SK-N-SH treated with all-trans-retinoic acid at 6 μM for 48 hours (cell line): ENCODE measurements around the gene KDM6B.

Experiments used
- ATAC-seq: fragments of 200-7000 bp; cut with Tn5 transposase; 3 replicates; pipeline ENCODE4 v1.9.1; 2020; ENCODE audit warnings: mild to moderate bottlenecking, moderate library complexity
- ARNTL ChIP-seq: fragments of 450-650 bp; formaldehyde crosslinking; IDR thresholded peaks from 2 replicates; pipeline ENCODE4 v1.5.0; 2020; ENCODE audit warnings: low read depth, mild to moderate bottlenecking, moderate library complexity, borderline replicate concordance
- BACH2 ChIP-seq: fragments of 250-450 bp; sonication (Bioruptor Pico); IDR thresholded peaks from 2 replicates; pipeline ENCODE4 v1.9.0; 2021; ENCODE audit warnings: mild to moderate bottlenecking, borderline replicate concordance
- CREB5 ChIP-seq: fragments of 250-450 bp; sonication (Bioruptor Pico); IDR thresholded peaks from 2 replicates; pipeline ENCODE4 v1.5.1; 2020; ENCODE audit warnings: low read depth, mild to moderate bottlenecking, moderate library complexity
- CSDC2 ChIP-seq: fragments of 250-450 bp; sonication (Bioruptor Pico); IDR thresholded peaks from 2 replicates; pipeline ENCODE4 v1.5.0; 2020; ENCODE audit warnings: mild to moderate bottlenecking, moderate library complexity
- CSRNP3 ChIP-seq: fragments of 250-450 bp; sonication (Bioruptor Pico); IDR thresholded peaks from 2 replicates; pipeline ENCODE4 v1.5.1; 2021; ENCODE audit warnings: mild to moderate bottlenecking, moderate library complexity
- ESRRG ChIP-seq: fragments of 250-450 bp; sonication (Bioruptor Pico); IDR thresholded peaks from 2 replicates; pipeline ENCODE4 v1.6.1; 2021; ENCODE audit warnings: mild to moderate bottlenecking
- GLIS3 ChIP-seq: fragments of 250-450 bp; sonication (Bioruptor Pico); IDR thresholded peaks from 2 replicates; pipeline ENCODE4 v1.5.0; 2020; ENCODE audit warnings: mild to moderate bottlenecking, moderate library complexity
- ISL1 ChIP-seq: fragments of 250-450 bp; sonication (Bioruptor Pico); IDR thresholded peaks from 2 replicates; pipeline ENCODE4 v2.1.2; 2022; ENCODE audit warnings: mild to moderate bottlenecking, moderate library complexity
- OSR1 ChIP-seq: fragments of 250-450 bp; sonication (Bioruptor Pico); IDR thresholded peaks from 2 replicates; pipeline ENCODE4 v1.8.0; 2022; ENCODE audit warnings: moderate library complexity, mild to moderate bottlenecking, inconsistent platforms
- PATZ1 ChIP-seq: fragments of 250-450 bp; sonication (Bioruptor Pico); IDR thresholded peaks from 2 replicates; pipeline ENCODE4 v1.8.0; 2020; ENCODE audit warnings: mild to moderate bottlenecking, moderate library complexity, borderline replicate concordance
- POU6F1 ChIP-seq: fragments of 250-450 bp; sonication (Bioruptor Pico); IDR thresholded peaks from 2 replicates; pipeline ENCODE4 v1.8.0; 2021; ENCODE audit warnings: low read depth, mild to moderate bottlenecking, moderate library complexity, borderline replicate concordance
- PPARA ChIP-seq: fragments of 250-450 bp; sonication (Bioruptor Pico); IDR thresholded peaks from 2 replicates; pipeline ENCODE4 v1.5.0; 2020; ENCODE audit warnings: mild to moderate bottlenecking, borderline replicate concordance
- RARB ChIP-seq: fragments of 250-450 bp; sonication (Bioruptor Pico); IDR thresholded peaks from 2 replicates; pipeline ENCODE4 v1.8.0; 2021; ENCODE audit warnings: mild to moderate bottlenecking, moderate library complexity
- SNAI2 ChIP-seq: fragments of 250-450 bp; sonication (Bioruptor Pico); IDR thresholded peaks from 2 replicates; pipeline ENCODE4 v1.5.0; 2020; ENCODE audit warnings: mild to moderate bottlenecking, moderate library complexity
- TCF4 ChIP-seq: fragments of 250-450 bp; sonication (Bioruptor Pico); IDR thresholded peaks from 2 replicates; pipeline ENCODE4 v1.8.0; 2021; ENCODE audit warnings: mild to moderate bottlenecking, moderate library complexity, borderline replicate concordance
- TOX ChIP-seq: fragments of 250-450 bp; sonication (Bioruptor Pico); IDR thresholded peaks from 2 replicates; pipeline ENCODE4 v1.8.0; 2021; ENCODE audit warnings: mild to moderate bottlenecking, moderate library complexity, borderline replicate concordance
- TSHZ2 ChIP-seq: fragments of 250-450 bp; sonication (Bioruptor Pico); IDR thresholded peaks from 2 replicates; pipeline ENCODE4 v1.5.0; 2020; ENCODE audit warnings: mild to moderate bottlenecking, moderate library complexity
- ZC3H10 ChIP-seq: fragments of 250-450 bp; sonication (Bioruptor Pico); IDR thresholded peaks from 2 replicates; pipeline ENCODE4 v1.5.1; 2021; ENCODE audit warnings: mild to moderate bottlenecking, moderate library complexity
- ZFP3 ChIP-seq: fragments of 250-450 bp; sonication (Bioruptor Pico); IDR thresholded peaks from 2 replicates; pipeline ENCODE4 v1.5.0; 2020; ENCODE audit warnings: mild to moderate bottlenecking, moderate library complexity
- ZFP30 ChIP-seq: fragments of 450-650 bp; formaldehyde crosslinking; IDR thresholded peaks from 2 replicates; pipeline ENCODE4 v1.5.0; 2022; ENCODE audit warnings: mild to moderate bottlenecking, moderate library complexity
- ZNF565 ChIP-seq: fragments of 450-650 bp; formaldehyde crosslinking; conservative IDR thresholded peaks from 2 replicates; pipeline ENCODE4 v1.5.0; 2020; ENCODE audit warnings: low read depth, mild to moderate bottlenecking, moderate library complexity

Gene KDM6B

GRCh38 chr17:7833011-7833794 is 814 bp upstream of the KDM6B start:
- no peak for ATAC-seq
- no peak for TF ChIP-seq BACH2 (CRISPR knock-in tag)
- TF ChIP-seq TCF4 = no peak
- no peak for TF ChIP-seq PPARA (CRISPR knock-in tag)
- no peak for TF ChIP-seq ISL1 (CRISPR knock-in tag)
- TF ChIP-seq ZNF565 (CRISPR knock-in tag) = no peak
- no peak for TF ChIP-seq ZC3H10 (CRISPR knock-in tag)
- no peak for TF ChIP-seq ESRRG (CRISPR knock-in tag)
- no peak for TF ChIP-seq TOX
- TF ChIP-seq OSR1 (CRISPR knock-in tag) = no peak
- no peak for TF ChIP-seq TSHZ2 (CRISPR knock-in tag)
- no peak for TF ChIP-seq CSDC2 (CRISPR knock-in tag)

GRCh38 chr17:7834542-7834956 is 532 bp downstream of the KDM6B start:
- TF ChIP-seq BACH2 (CRISPR knock-in tag) = no peak
- TF ChIP-seq GLIS3 (CRISPR knock-in tag) = no peak
- no peak for TF ChIP-seq POU6F1 (CRISPR knock-in tag)
- TF ChIP-seq RARB (CRISPR knock-in tag) = no peak
- TF ChIP-seq CREB5 = no peak
- TF ChIP-seq TCF4 = no peak
- no peak for TF ChIP-seq CSRNP3
- no peak for TF ChIP-seq ISL1 (CRISPR knock-in tag)
- no peak for TF ChIP-seq ZFP3 (CRISPR knock-in tag)
- no peak for TF ChIP-seq TSHZ2 (CRISPR knock-in tag)
- no peak for TF ChIP-seq SNAI2 (CRISPR knock-in tag)
- no peak for TF ChIP-seq TOX
- TF ChIP-seq PATZ1 (CRISPR knock-in tag) = no peak
- TF ChIP-seq ARNTL = no peak
- no peak for TF ChIP-seq ZNF565 (CRISPR knock-in tag)
- no peak for TF ChIP-seq ZFP30
- TF ChIP-seq PPARA (CRISPR knock-in tag) = no peak
- ATAC-seq = peak; percentile 2
